ENCODE data around the gene LTC4S. TPM values are rescaled to one million over a fixed set of nuclear protein-coding genes. Genes with fewer than 3 reads are reported as not detected.

The LTC4S gene
- total and polyA plus RNA-seq, 3 donors from 2014 or later: 3.7 to 10.3 (median 4.8) TPM

GRCh38 chr5:179762079-179762780 lies 31.6 kb upstream of the LTC4S start:
- H3K27ac ChIP-seq: peak overlapping the region in 1 of 2 donors; percentile 32
- H3K4me3 ChIP-seq: no peak overlapping the region
- H3K4me1 ChIP-seq: peaks cover 21% of the 10 kb centered on the region
- intact Hi-C loops (cut with DNase I; ENCODE audit: low total_unique reads): no loop called here
- no peaks in the 10 kb centered on the region for H3K9me3 ChIP-seq
- no peaks in the 10 kb centered on the region for H3K36me3 ChIP-seq (ENCODE audit: low read depth, missing control alignments)
- TF ChIP-seq POLR2A (IDR thresholded peaks at IDR 0.05) (no peak), CTCF (IDR thresholded peaks at IDR 0.05) (no peak)
- H3K27me3 ChIP-seq: no peaks in the 10 kb centered on the region
- DNase-seq: no peak
- WGBS, 2 donors: 39 to 54% methylated on average over 10 of the region's 10 CpGs

DNA sequence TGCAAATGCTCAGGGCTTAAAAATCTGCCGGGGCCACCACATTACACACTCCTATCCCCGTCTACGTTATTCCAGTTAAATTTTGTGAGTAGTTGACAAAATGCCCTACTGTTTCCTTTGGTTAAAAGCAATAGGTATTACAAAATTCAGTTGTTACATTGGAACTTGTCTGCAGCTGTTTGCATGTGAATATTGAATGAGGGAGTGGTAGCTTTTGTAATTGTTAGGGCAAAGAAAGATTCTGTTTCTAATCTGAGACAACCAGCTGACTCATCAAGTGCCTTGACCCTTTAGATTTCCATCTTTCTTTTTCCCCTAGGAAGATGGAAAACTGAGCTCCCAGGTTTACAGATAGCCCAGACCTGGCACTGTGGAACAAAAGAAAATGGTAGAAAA lies 31.0 kb upstream of the LTC4S start:
- WGBS, 2 donors: 27 to 36% methylated on average over 3 of the region's 3 CpGs
- Histone ChIP-seq H3K4me3 (no peak overlapping the region), H3K9me3 (no peaks in the 10 kb centered on the region), H3K36me3 (ENCODE audit: low read depth, missing control alignments) (no peaks in the 10 kb centered on the region), H3K27ac (peak overlapping the region in 1 of 2 donors; percentile 32), H3K4me1 (peaks cover 21% of the 10 kb centered on the region), H3K27me3 (no peaks in the 10 kb centered on the region)
- TF ChIP-seq CTCF (IDR thresholded peaks at IDR 0.05) (no peak), POLR2A (IDR thresholded peaks at IDR 0.05) (no peak)
- DNase-seq: no peak
- intact Hi-C loops (cut with DNase I; ENCODE audit: low total_unique reads): no loop called here

GRCh38 chr5:179763215-179763945 lies 30.4 kb upstream of the LTC4S start:
- TF ChIP-seq POLR2A (IDR thresholded peaks at IDR 0.05) (no peak), CTCF (IDR thresholded peaks at IDR 0.05) (peak; percentile 79 to 90 (median 87))
- no peak overlapping the region for H3K4me3 ChIP-seq
- DNase-seq: peak; percentile 82
- no peaks in the 10 kb centered on the region for H3K36me3 ChIP-seq (ENCODE audit: low read depth, missing control alignments)
- no peaks in the 10 kb centered on the region for H3K9me3 ChIP-seq
- H3K27me3 ChIP-seq: no peaks in the 10 kb centered on the region
- peak overlapping the region in 1 of 2 donors; percentile 32 for H3K27ac ChIP-seq
- WGBS, 2 donors: 28 to 44% methylated on average over 10 of the region's 10 CpGs
- intact Hi-C loops (cut with DNase I; ENCODE audit: low total_unique reads): no loop called here
- H3K4me1 ChIP-seq: peaks cover 21% of the 10 kb centered on the region

GRCh38 chr5:179764056-179764455 lies 29.7 kb upstream of the LTC4S start:
- no peak for DNase-seq
- peaks cover 21% of the 10 kb centered on the region for H3K4me1 ChIP-seq
- intact Hi-C loops (cut with DNase I; ENCODE audit: low total_unique reads): no loop called here
- H3K27me3 ChIP-seq: no peaks in the 10 kb centered on the region
- no peak overlapping the region for H3K4me3 ChIP-seq
- 67 to 69% methylated on average over 8 of the region's 8 CpGs for WGBS, 2 donors
- H3K9me3 ChIP-seq: no peaks in the 10 kb centered on the region
- H3K27ac ChIP-seq: no peak overlapping the region
- H3K36me3 ChIP-seq (ENCODE audit: low read depth, missing control alignments): no peaks in the 10 kb centered on the region
- no peak for TF ChIP-seq CTCF (IDR thresholded peaks at IDR 0.05)
- no peak for TF ChIP-seq POLR2A (IDR thresholded peaks at IDR 0.05)
